ENCODE results near the gene SH3BGRL2. TPM values are rescaled to one million over a fixed set of nuclear protein-coding genes. Genes with fewer than 3 reads are reported as not detected.

SH3BGRL2 gene
- total and polyA plus RNA-seq, 2 of the 8 experiments (the other 6 are each of a cell fraction or from before 2014, with no cell fraction given), result 6.0 to 20.3 TPM

DNA sequence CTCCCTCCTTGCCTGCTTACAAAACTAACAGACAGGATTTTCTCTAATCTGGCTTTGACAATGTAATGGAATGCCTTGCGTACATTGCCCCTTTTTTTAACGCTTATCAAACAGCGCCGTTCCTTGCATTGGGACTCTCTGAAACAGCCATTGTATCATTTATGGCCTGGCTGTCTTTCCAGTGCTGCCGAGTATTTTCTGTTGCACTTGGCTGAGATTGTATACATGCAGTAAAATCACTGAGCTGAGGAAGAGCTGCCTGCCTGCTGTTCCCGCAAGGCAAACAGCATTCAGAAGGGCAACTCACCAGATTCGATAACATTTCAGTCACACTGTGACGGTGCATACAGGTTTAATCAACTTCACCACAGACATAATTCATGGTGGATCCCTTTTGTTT, 106.0 kb downstream of the SH3BGRL2 start (continued):
- TF ChIP-seq POLR2A (IDR thresholded peaks at IDR 0.05; ENCODE audit: control extremely low read depth in 1 of 2, low read depth in 2 of 2, low read length in 2 of 2) (no peak), ZNF274 (IDR thresholded peaks at IDR 0.05; ENCODE audit: borderline replicate concordance, extremely low read depth, low read length) (no peak), EZH2 (IDR thresholded peaks at IDR 0.05; ENCODE audit: low read depth, low read length, severe bottlenecking) (no peak)

Measured in H1 (cell line).